Measurements from ENCODE around the gene GPT2. TPM values are rescaled to one million over a fixed set of nuclear protein-coding genes. Genes with fewer than 3 reads are reported as not detected.

The GPT2 gene
- polyA plus RNA-seq, 1 experiment: 18.5 TPM

GRCh38 chr16:46923513-46924295 is 39.5 kb downstream of the GPT2 start:
- ChIA-PET CTCF (interaction anchor here (1.2 kb wide), 1 partner anchor 14 kb away, joined by 3 read pairs; no protein-coding TSS in a partner anchor), POLR2A (interaction anchor here (0.6 kb wide), 1 partner anchor 77 kb away, joined by 4 read pairs; no protein-coding TSS in a partner anchor)
- Histone ChIP-seq H3K27ac (ENCODE audit: low read depth, low read length) (no peak overlapping the region), H3K4me3 (ENCODE audit: low read depth, low read length) (no peak overlapping the region), H3K9me3 (ENCODE audit: control insufficient read depth, insufficient read depth, low read length) (no peaks in the 10 kb centered on the region), H3K27me3 (ENCODE audit: control insufficient read depth, insufficient read depth, low read length) (no peaks in the 10 kb centered on the region)
- no peak for DNase-seq (ENCODE audit: low read depth, low spot score)
- TF ChIP-seq CTCF (IDR thresholded peaks at IDR 0.05; ENCODE audit: low read depth, low read length): no peak

- Histone ChIP-seq H3K27ac (ENCODE audit: low read depth, low read length) (no peak overlapping the region), H3K27me3 (ENCODE audit: control insufficient read depth, insufficient read depth, low read length) (no peaks in the 10 kb centered on the region), H3K4me3 (ENCODE audit: low read depth, low read length) (no peak overlapping the region), H3K9me3 (ENCODE audit: control insufficient read depth, insufficient read depth, low read length) (no peaks in the 10 kb centered on the region)
- CTCF ChIA-PET: interaction anchor here (1.2 kb wide), 1 partner anchor 14 kb away, joined by 3 read pairs; no protein-coding TSS in a partner anchor
- POLR2A ChIA-PET: no interaction called here
- TF ChIP-seq CTCF (IDR thresholded peaks at IDR 0.05; ENCODE audit: low read depth, low read length): no peak
- no peak for DNase-seq (ENCODE audit: low read depth, low spot score)
Observed at GRCh38 chr16:46924402-46924801, 40.2 kb downstream of the GPT2 start.

GRCh38 chr16:46926470-46927225 is 42.5 kb downstream of the GPT2 start:
- H3K4me3 ChIP-seq (ENCODE audit: low read depth, low read length): no peak overlapping the region
- no peaks in the 10 kb centered on the region for H3K27me3 ChIP-seq (ENCODE audit: control insufficient read depth, insufficient read depth, low read length)
- no peak for TF ChIP-seq CTCF (IDR thresholded peaks at IDR 0.05; ENCODE audit: low read depth, low read length)
- no peaks in the 10 kb centered on the region for H3K9me3 ChIP-seq (ENCODE audit: control insufficient read depth, insufficient read depth, low read length)
- DNase-seq (ENCODE audit: low read depth, low spot score): no peak
- POLR2A ChIA-PET: no interaction called here
- CTCF ChIA-PET: interaction anchor here (0.7 to 6.6 kb wide), 4 partner anchors 18 to 253 kb away, joined by 3 to 58 read pairs (median 8); no protein-coding TSS in a partner anchor
- no peak overlapping the region for H3K27ac ChIP-seq (ENCODE audit: low read depth, low read length)

GRCh38 chr16:46927273-46927672 is 43.1 kb downstream of the GPT2 start:
- no peak for DNase-seq (ENCODE audit: low read depth, low spot score)
- no peak for TF ChIP-seq CTCF (IDR thresholded peaks at IDR 0.05; ENCODE audit: low read depth, low read length)
- no peak overlapping the region for H3K4me3 ChIP-seq (ENCODE audit: low read depth, low read length)
- POLR2A ChIA-PET: no interaction called here
- H3K9me3 ChIP-seq (ENCODE audit: control insufficient read depth, insufficient read depth, low read length): no peaks in the 10 kb centered on the region
- CTCF ChIA-PET: interaction anchor here (0.7 to 6.6 kb wide), 3 partner anchors 68 to 253 kb away, joined by 3 to 58 read pairs (median 9); no protein-coding TSS in a partner anchor
- no peaks in the 10 kb centered on the region for H3K27me3 ChIP-seq (ENCODE audit: control insufficient read depth, insufficient read depth, low read length)
- H3K27ac ChIP-seq (ENCODE audit: low read depth, low read length): no peak overlapping the region

Data from AG04450 (cell line).